GM12878 (cell line): ENCODE data around the gene C16orf74. TPM values are rescaled to one million over a fixed set of nuclear protein-coding genes. Genes with fewer than 3 reads are reported as not detected.

Experiments used
- ATAC-seq: fragments of 200-7000 bp; cut with Tn5 transposase; 3 replicates; pipeline ENCODE4 v1.9.1; 2020; ENCODE audit warnings: mild to moderate bottlenecking, moderate library complexity
- BruUV-seq: library from RNA; stranded (reverse); fragments of 400-500 nt; replicated peaks from 2 replicates; lab custom pipeline; 2021; lab: Mats Ljungman, UMichigan
- CTCF ChIA-PET: fragments of 300-600 bp; sonication (Branson Sonifier 250); formaldehyde crosslinking; extraction: SDS; loops from one replicate; lab custom pipeline; 2021; ENCODE audit warnings: inconsistent platforms; lab: Yijun Ruan, JAX
- POLR2A ChIA-PET: fragments of 350-600 bp; formaldehyde crosslinking; extraction: SDS; loops from one replicate; lab custom pipeline; 2021; ENCODE audit warnings: inconsistent platforms; lab: Charles Lee
- RAD21 ChIA-PET: fragments of 300-600 bp; sonication (Branson Sonifier 250); formaldehyde crosslinking; loops from one replicate; lab custom pipeline; 2023; ENCODE audit warnings: antibody characterized with exemption; ENCODE audit not compliant: unreplicated experiment; lab: Charles Lee
- SMC1A ChIA-PET: fragments of 300-600 bp; sonication (Branson Sonifier 250); formaldehyde crosslinking; loops from one replicate; lab custom pipeline; 2023; ENCODE audit not compliant: unreplicated experiment, uncharacterized antibody; lab: Charles Lee
- DNase-seq: peaks from one replicate; pipeline ENCODE4 v3.0.0-alpha.2; 2011; ENCODE audit warnings: low read depth, low spot score
- FAIRE-seq: peaks from 3 replicates; lab custom pipeline; 2011; peaks lifted over from hg19 to GRCh38; lab: Jason Lieb, UNC
- H2AFZ ChIP-seq: 2 replicates; pipeline ENCODE4 v1.6.0; 2011; ENCODE audit warnings: low read depth, low read length, control low read depth; ENCODE audit not compliant: control insufficient read depth
- H3K27ac ChIP-seq: 2 replicates; pipeline ENCODE4 v1.5.1; 2011; ENCODE audit warnings: control low read depth; ENCODE audit not compliant: control insufficient read depth, insufficient read depth
- H3K27me3 ChIP-seq, 2 experiments: replicated peaks in 1 of 2; 2 replicates each; pipeline versions ENCODE4 v1.6.0 to v1.6.1; 2011; ENCODE audit warnings: low read length in 1 of 2; ENCODE audit not compliant: control insufficient read depth in 2 of 2, insufficient read depth in 2 of 2
- H3K36me3 ChIP-seq, 2 experiments: 2 replicates each; pipeline ENCODE4 v1.5.1; 2011; ENCODE audit warnings: low read length in 1 of 2; ENCODE audit not compliant: control insufficient read depth in 2 of 2, insufficient read depth in 2 of 2
- H3K4me1 ChIP-seq: 2 replicates; pipeline ENCODE4 v1.6.1; 2011; ENCODE audit warnings: mild to moderate bottlenecking, low read length, moderate library complexity, mixed read lengths; ENCODE audit not compliant: control insufficient read depth, insufficient read depth
- H3K4me2 ChIP-seq: 2 replicates; pipeline ENCODE4 v1.6.0; 2011; ENCODE audit warnings: control low read depth; ENCODE audit not compliant: control insufficient read depth, insufficient read depth
- H3K4me3 ChIP-seq: fragments of 200-600 bp; sonication (generic); 2 replicates; pipeline ENCODE4 v1.5.1; 2016
- H3K79me2 ChIP-seq: 2 replicates; pipeline ENCODE4 v1.6.0; 2011; ENCODE audit warnings: low read length; ENCODE audit not compliant: control insufficient read depth, insufficient read depth
- H3K9ac ChIP-seq: 2 replicates; pipeline ENCODE4 v1.8.0; 2011; ENCODE audit warnings: low read length, control low read depth, mixed read lengths; ENCODE audit not compliant: control insufficient read depth, insufficient read depth
- H3K9me3 ChIP-seq: replicated peaks from 3 replicates; pipeline ENCODE4 v1.5.1; 2011; ENCODE audit warnings: mild to moderate bottlenecking, low read length; ENCODE audit not compliant: control insufficient read depth, insufficient read depth
- H4K20me1 ChIP-seq: 2 replicates; pipeline ENCODE4 v1.6.0; 2011; ENCODE audit not compliant: control insufficient read depth, insufficient read depth
- IKZF1 ChIP-seq: fragments of 450-650 bp; conservative IDR thresholded peaks from 2 replicates; pipeline ENCODE4 v1.6.1; 2017; ENCODE audit warnings: antibody characterized with exemption, mild to moderate bottlenecking
- IRF5 ChIP-seq: fragments of 450-650 bp; IDR thresholded peaks from 2 replicates; pipeline ENCODE4 v1.6.1; 2017; ENCODE audit warnings: borderline replicate concordance
- POU2F2 ChIP-seq: IDR thresholded peaks from 3 replicates; pipeline ENCODE4 v1.6.1; 2011; ENCODE audit warnings: low read depth, mild to moderate bottlenecking, low read length, borderline replicate concordance
- SMARCA5 ChIP-seq: fragments of 450-650 bp; IDR thresholded peaks from 2 replicates; pipeline ENCODE4 v1.6.1; 2017; ENCODE audit warnings: mild to moderate bottlenecking
- SREBF1 ChIP-seq: IDR thresholded peaks from 2 replicates; pipeline ENCODE4 v1.6.1; 2012; ENCODE audit warnings: mild to moderate bottlenecking, low read length
- ZBTB11 ChIP-seq: fragments of 450-650 bp; formaldehyde crosslinking; IDR thresholded peaks from 2 replicates; pipeline ENCODE4 v1.5.0; 2022; ENCODE audit warnings: mild to moderate bottlenecking, missing genetic modification characterization
- ZNF24 ChIP-seq: fragments of 450-650 bp; IDR thresholded peaks from 2 replicates; pipeline ENCODE4 v1.6.1; 2017; ENCODE audit warnings: antibody characterized with exemption, mild to moderate bottlenecking
- ZNF384 ChIP-seq: IDR thresholded peaks from 2 replicates; pipeline ENCODE4 v1.6.1; 2012; ENCODE audit warnings: low read depth, mild to moderate bottlenecking, low read length, improper control_type of control experiment, borderline replicate concordance
- ZNF592 ChIP-seq: fragments of 450-650 bp; IDR thresholded peaks from 2 replicates; pipeline ENCODE4 v1.6.1; 2017; ENCODE audit warnings: mild to moderate bottlenecking, moderate library complexity
- WGBS: methylation state at CpG from one replicate; pipeline ENCODE4 v1.1.6; 2016; ENCODE audit warnings: low lambda C conversion rate; ENCODE audit not compliant: insufficient replicate concordance, insufficient coverage; ENCODE audit errors: missing lambda C conversion rate; 5-methylcytosine and 5-hydroxymethylcytosine counted together
- in situ Hi-C: fragments of 300-500 bp; cut with MboI; formaldehyde crosslinking; loops from 9 replicates; pipeline ENCODE4 v1.14.3; 2018; ENCODE audit warnings: mixed read lengths
- intact Hi-C: fragments of 100-400 bp; cut with micrococcal nuclease; formaldehyde crosslinking; loops from one replicate; pipeline ENCODE4 v1.14.2; 2022; ENCODE audit not compliant: unreplicated experiment
- polyA plus RNA-seq, 11 experiments: library from polyadenylated mRNA; depleted of rRNA in 4 of 11; unstranded in 6 of 11; stranded (reverse) in 5 of 11; fragments of >200 nt; fragmentation: Nextera tagmentation in 4 of 11; fragmentation: Illumina TruSeq in 1 of 11; extraction: Ambion mirVana in 4 of 11; extraction: Trizol in 1 of 11; gene quantifications; 1 replicate in 1 of 11; 2 replicates in 10 of 11; pipeline versions ENCODE4 v1.2.1 to v1.2.3, GENCODE V29; 2011 to 2016; ENCODE audit warnings: inconsistent platforms in 2 of 11, missing spikeins in 2 of 11, low read depth in 1 of 11
- total RNA-seq, 4 experiments: library from RNA; depleted of rRNA in 3 of 4; stranded (reverse); fragments of >200 nt in 3 of 4; fragmentation: Illumina TruSeq in 1 of 4; extraction: Trizol in 1 of 4; gene quantifications; 2 replicates each; pipeline versions ENCODE4 v1.2.1 to v1.2.3, GENCODE V29; 2013 to 2021

C16orf74 gene
- total and polyA plus RNA-seq, 10 of the 15 experiments (the other 5 are each of a cell fraction or from before 2014, with no cell fraction given): 0.23 to 20.1 (median 6.8) TPM

- Histone ChIP-seq H3K36me3 (peaks cover 0 to under 1% of the 10 kb centered on the region in 2 experiments; a peak in 1 of 4 replicates), H4K20me1 (no peaks in the 10 kb centered on the region), H3K27ac (no peak overlapping the region), H3K79me2 (no peaks in the 10 kb centered on the region), H3K9ac (no peak overlapping the region), H3K4me1 (no peaks in the 10 kb centered on the region)
- in situ Hi-C loops: no loop called here
- POLR2A ChIA-PET: no interaction called here
- DNase-seq: no peak
- CTCF ChIA-PET: no interaction called here
- WGBS: 82% methylated on average over 6 of the region's 6 CpGs
- TF ChIP-seq IRF5: no peak
- TF ChIP-seq ZBTB11 (CRISPR knock-in tag): no peak
- TF ChIP-seq ZNF592: no peak
- TF ChIP-seq POU2F2: no peak
- TF ChIP-seq SMARCA5: no peak
- TF ChIP-seq SREBF1: no peak
- TF ChIP-seq ZNF384: no peak
- no peak for TF ChIP-seq IKZF1
- no peak for TF ChIP-seq ZNF24
- TF ChIP-seq, all 136 proteins: peak for 0
- ATAC-seq (no peak), FAIRE-seq (no peak)
- RAD21 ChIA-PET: no interaction called here
- no TSS peak for BruUV-seq
- intact Hi-C loops: no loop called here
- Histone ChIP-seq H2AFZ (no peak overlapping the region), H3K4me3 (no peak overlapping the region), H3K9me3 (no peaks in the 10 kb centered on the region), H3K4me2 (no peak overlapping the region), H3K27me3 (no peaks in the 10 kb centered on the region)
- SMC1A ChIA-PET: no interaction called here
Observed at GRCh38 chr16:85773044-85773443, 22.1 kb upstream of the C16orf74 start.
